NCI-H526 (cell line): Measurements from ENCODE around the gene EFNA2.

ENCODE experiments used
- DNase-seq, 2 experiments: peaks; one replicate each; lab custom pipeline; 2025; lab: John Stamatoyannopoulos, UW

The EFNA2 gene

GRCh38 chr19:1272423-1273262 lies 13.0 kb upstream of the EFNA2 start:
- DNase-seq, result no peak

GRCh38 chr19:1273263-1274041 lies 12.2 kb upstream of the EFNA2 start:
- no peak for DNase-seq

- DNase-seq, result no peak
These were observed 11.4 kb upstream of the EFNA2 start for GRCh38 chr19:1274081-1274851.

- DNase-seq, result peak in 1 of 2 experiments; percentile 49
These were observed 10.8 kb upstream of the EFNA2 start for GRCh38 chr19:1274852-1275259.

- DNase-seq, result peak; percentile 84 to 95
These were observed 10.3 kb upstream of the EFNA2 start, which contains the start of gene FAM174C for GRCh38 chr19:1275260-1275975. Gene FAM174C (plus strand): TSS chr19:1275530. CDS start chr19:1275550, 20 bp downstream.

GRCh38 chr19:1275976-1276627 lies 9.6 kb upstream of the EFNA2 start:
- no peak for DNase-seq

- no peak for DNase-seq
These were observed 9.0 kb upstream of the EFNA2 start for GRCh38 chr19:1276628-1277022.

- DNase-seq, result no peak
These were observed 8.6 kb upstream of the EFNA2 start for GRCh38 chr19:1277061-1277460.

- no peak for DNase-seq
These were observed 7.6 kb upstream of the EFNA2 start for GRCh38 chr19:1278074-1278473.

GRCh38 chr19:1278713-1279660 lies 6.7 kb upstream of the EFNA2 start:
- no peak for DNase-seq

- DNase-seq, result peak; percentile 37 to 74
These were observed 5.8 kb upstream of the EFNA2 start for GRCh38 chr19:1279782-1280341.

GRCh38 chr19:1280636-1281568 lies 4.8 kb upstream of the EFNA2 start:
- no peak for DNase-seq

GRCh38 chr19:1281569-1282287 lies 3.9 kb upstream of the EFNA2 start:
- DNase-seq, result no peak

GRCh38 chr19:1282588-1283206 lies 3.0 kb upstream of the EFNA2 start:
- DNase-seq, result no peak

GRCh38 chr19:1283207-1283916 lies 2.3 kb upstream of the EFNA2 start:
- DNase-seq, result no peak

GRCh38 chr19:1283917-1284292 lies 1.8 kb upstream of the EFNA2 start:
- no peak for DNase-seq
